ENCODE results near the gene DNAI2. TPM values are rescaled to one million over a fixed set of nuclear protein-coding genes. Genes with fewer than 3 reads are reported as not detected.

Gene DNAI2
- polyA plus RNA-seq, 1 experiment: not detected

DNA sequence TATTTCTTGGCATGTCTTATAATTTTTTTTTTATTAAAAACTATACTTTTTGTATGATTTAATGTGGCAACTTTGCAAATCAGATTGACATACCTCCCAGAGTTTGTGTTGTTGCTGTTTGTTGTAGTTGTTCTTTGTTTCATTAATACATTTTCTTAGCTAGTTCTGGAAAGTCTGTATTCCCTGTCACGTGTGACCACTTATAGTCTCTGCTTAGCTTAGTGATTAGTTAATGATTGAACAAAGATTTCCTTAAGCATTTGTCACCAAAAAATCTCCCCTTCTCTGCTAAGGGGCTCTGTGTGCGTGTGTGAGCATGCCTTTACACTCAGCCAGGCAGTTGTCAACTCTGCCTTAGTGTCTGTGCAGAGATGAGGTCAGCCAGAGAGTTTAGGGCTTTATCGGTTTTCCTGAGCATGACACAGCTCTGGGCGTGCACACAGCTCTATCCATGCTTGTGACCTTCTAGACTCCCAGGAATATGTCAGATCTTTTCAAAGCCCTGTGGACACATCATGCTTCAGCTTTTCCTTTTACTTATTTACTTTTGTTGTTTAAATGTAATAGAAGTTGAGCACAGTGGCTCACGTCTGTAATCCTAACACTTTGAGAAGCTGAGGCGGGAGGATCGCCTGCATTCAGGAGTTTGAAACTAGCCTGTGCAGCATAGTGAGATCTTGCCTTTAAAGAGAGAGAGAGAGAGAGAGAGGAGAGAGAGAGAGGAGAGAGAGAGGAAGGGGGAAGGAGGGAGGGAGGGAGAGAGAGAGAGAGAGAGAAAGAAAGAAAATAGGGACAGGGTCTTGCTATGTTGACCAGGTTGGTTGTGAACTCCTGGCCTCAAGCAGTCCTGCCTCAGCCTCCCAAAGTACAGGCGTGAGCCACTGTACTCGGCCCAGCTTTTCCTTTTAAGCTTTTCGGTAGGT is 21.9 kb downstream of the DNAI2 start:
- no peak for DNase-seq (ENCODE audit: low read depth, low spot score)
- Histone ChIP-seq H3K4me3 (ENCODE audit: low read depth, low read length) (no peak overlapping the region), H3K27me3 (ENCODE audit: control insufficient read depth, insufficient read depth, low read length) (no peaks in the 10 kb centered on the region), H3K27ac (ENCODE audit: low read depth, low read length) (no peak overlapping the region), H3K9me3 (ENCODE audit: control insufficient read depth, insufficient read depth, low read length) (no peaks in the 10 kb centered on the region)
- POLR2A ChIA-PET: no interaction called here
- CTCF ChIA-PET: interaction anchor here (1.2 to 1.4 kb wide), 2 partner anchors 84 to 162 kb away, joined by 4 to 5 read pairs; no protein-coding TSS in a partner anchor
- TF ChIP-seq, protein P1, sequence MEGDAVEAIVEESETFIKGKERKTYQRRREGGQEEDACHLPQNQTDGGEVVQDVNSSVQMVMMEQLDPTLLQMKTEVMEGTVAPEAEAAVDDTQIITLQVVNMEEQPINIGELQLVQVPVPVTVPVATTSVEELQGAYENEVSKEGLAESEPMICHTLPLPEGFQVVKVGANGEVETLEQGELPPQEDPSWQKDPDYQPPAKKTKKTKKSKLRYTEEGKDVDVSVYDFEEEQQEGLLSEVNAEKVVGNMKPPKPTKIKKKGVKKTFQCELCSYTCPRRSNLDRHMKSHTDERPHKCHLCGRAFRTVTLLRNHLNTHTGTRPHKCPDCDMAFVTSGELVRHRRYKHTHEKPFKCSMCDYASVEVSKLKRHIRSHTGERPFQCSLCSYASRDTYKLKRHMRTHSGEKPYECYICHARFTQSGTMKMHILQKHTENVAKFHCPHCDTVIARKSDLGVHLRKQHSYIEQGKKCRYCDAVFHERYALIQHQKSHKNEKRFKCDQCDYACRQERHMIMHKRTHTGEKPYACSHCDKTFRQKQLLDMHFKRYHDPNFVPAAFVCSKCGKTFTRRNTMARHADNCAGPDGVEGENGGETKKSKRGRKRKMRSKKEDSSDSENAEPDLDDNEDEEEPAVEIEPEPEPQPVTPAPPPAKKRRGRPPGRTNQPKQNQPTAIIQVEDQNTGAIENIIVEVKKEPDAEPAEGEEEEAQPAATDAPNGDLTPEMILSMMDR (IDR thresholded peaks at IDR 0.05; ENCODE audit: low read depth, low read length): no peak

- no peaks in the 10 kb centered on the region for H3K27me3 ChIP-seq (ENCODE audit: control insufficient read depth, insufficient read depth, low read length)
- CTCF ChIA-PET: interaction anchor here (1.2 to 1.4 kb wide), 2 partner anchors 85 to 161 kb away, joined by 4 to 5 read pairs; no protein-coding TSS in a partner anchor
- no peak for DNase-seq (ENCODE audit: low read depth, low spot score)
- no peak overlapping the region for H3K27ac ChIP-seq (ENCODE audit: low read depth, low read length)
- TF ChIP-seq, protein P1 (IDR thresholded peaks at IDR 0.05; ENCODE audit: low read depth, low read length): peak; percentile 65
- no peak overlapping the region for H3K4me3 ChIP-seq (ENCODE audit: low read depth, low read length)
- no peaks in the 10 kb centered on the region for H3K9me3 ChIP-seq (ENCODE audit: control insufficient read depth, insufficient read depth, low read length)
- POLR2A ChIA-PET: no interaction called here
Measured at GRCh38 chr17:74296548-74296936, 22.5 kb downstream of the DNAI2 start.

DNA sequence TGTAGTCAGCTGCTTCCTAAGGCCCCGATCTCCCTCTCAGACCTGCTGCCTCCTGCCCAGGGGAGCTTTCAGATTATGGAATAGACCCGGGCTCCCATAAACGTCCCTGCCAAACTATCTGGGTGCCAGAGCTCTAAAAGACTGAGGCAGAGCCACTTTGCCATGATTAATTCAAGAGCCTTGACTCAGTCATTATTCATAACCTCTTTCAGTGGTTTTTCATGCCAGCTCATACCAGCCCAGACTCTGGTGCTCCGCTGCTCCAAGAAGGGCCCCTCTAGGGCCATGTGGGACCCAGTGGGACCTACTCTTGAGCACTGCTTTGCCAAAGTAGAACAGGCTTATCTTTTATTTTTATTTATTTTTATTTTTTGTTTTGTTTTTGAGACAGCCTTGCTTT is 23.9 kb downstream of the DNAI2 start:
- DNase-seq (ENCODE audit: low read depth, low spot score): no peak
- Histone ChIP-seq H3K27ac (ENCODE audit: low read depth, low read length) (no peak overlapping the region), H3K27me3 (ENCODE audit: control insufficient read depth, insufficient read depth, low read length) (no peaks in the 10 kb centered on the region), H3K4me3 (ENCODE audit: low read depth, low read length) (no peak overlapping the region), H3K9me3 (ENCODE audit: control insufficient read depth, insufficient read depth, low read length) (no peaks in the 10 kb centered on the region)
- ChIA-PET CTCF (no interaction called here), POLR2A (no interaction called here)
- TF ChIP-seq, protein P1 (IDR thresholded peaks at IDR 0.05; ENCODE audit: low read depth, low read length): no peak

DNA sequence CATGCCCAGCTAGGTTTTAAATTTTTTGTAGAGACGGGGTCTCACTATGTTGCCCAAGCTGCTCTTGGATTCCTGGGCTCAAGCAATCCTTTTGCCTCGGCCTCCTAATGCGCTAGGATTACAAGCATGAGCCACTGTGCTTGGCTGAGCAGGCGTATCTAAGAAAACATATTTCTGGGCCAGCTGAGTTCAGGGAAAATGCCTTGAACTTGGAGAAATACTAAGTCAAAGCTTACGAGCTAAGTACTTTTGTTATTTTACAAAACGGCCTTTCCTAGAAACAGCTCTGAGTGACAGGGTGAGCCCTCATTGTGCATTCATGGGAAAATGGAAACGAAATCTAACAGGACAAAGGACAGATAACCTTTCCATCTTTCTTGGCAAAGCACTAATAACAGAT is 24.7 kb downstream of the DNAI2 start:
- TF ChIP-seq, protein P1 (IDR thresholded peaks at IDR 0.05; ENCODE audit: low read depth, low read length): no peak
- ChIA-PET CTCF (interaction anchor here (1.5 kb wide), 1 partner anchor 159 kb away, joined by 3 read pairs; no protein-coding TSS in a partner anchor), POLR2A (no interaction called here)
- H3K27ac ChIP-seq (ENCODE audit: low read depth, low read length): no peak overlapping the region
- H3K27me3 ChIP-seq (ENCODE audit: control insufficient read depth, insufficient read depth, low read length): no peaks in the 10 kb centered on the region
- no peak overlapping the region for H3K4me3 ChIP-seq (ENCODE audit: low read depth, low read length)
- no peaks in the 10 kb centered on the region for H3K9me3 ChIP-seq (ENCODE audit: control insufficient read depth, insufficient read depth, low read length)
- DNase-seq (ENCODE audit: low read depth, low spot score): no peak
